ENCODE measurements around the gene FER1L5.

The FER1L5 gene

DNA sequence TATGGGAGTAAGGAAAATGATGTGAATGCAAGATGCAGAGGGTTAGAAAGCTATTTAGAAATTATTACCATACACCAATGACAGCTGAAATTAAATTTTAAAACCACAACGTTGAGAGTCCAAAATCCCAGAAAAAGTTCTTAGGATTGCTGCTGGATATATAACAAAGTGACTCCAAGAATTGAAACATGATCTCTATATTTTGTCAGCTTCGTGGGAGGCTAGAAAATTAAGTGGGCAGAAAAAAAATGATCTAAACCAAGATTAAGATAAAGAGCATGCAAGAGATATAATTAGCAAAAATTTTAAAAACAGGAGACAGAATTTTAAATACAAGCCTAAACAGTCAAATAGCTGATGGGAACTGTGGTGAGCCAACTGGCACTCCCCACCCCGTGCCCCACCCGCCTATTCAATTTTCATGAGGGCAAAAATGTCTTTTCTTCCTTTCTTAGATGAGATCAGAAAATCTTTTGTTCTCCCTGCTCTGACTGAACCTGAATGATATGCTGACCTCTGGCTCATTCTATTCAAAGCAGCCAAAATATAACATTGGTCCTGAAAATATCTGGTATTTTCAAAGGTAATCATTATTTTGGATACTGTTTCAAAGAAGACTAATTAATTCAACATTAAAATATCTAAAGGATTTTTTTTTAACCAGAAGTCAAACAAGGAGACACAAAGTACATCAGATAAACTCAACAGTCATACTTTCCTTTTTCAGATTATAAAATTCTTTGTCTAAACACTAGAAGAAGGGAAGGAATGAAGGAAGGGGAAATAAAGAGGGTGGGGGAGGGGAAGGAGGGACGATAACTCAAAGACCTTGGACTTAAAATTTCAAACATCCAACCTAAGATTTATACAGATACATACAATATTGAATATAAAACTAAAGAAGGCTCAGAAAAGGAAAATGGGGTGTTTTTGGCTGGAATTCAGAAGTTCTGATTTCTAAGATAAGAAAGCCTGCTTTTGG is 16.7 kb upstream of the FER1L5 start:
- intact Hi-C loops (cut with DNase I; ENCODE audit: low total_unique reads) = no loop called here
- Histone ChIP-seq H3K36me3 (peaks cover 18 to 61% (median 31%) of the 10 kb centered on the region in 3 donors), H3K4me3 (no peak overlapping the region), H3K4me1 (peaks cover 0 to 21% (median 3%) of the 10 kb centered on the region in 4 donors), H3K27ac (peak overlapping the region in 1 of 2 donors; percentile 37), H3K27me3 (no peaks in the 10 kb centered on the region), H3K9me3 (no peaks in the 10 kb centered on the region)
- TF ChIP-seq CTCF (IDR thresholded peaks at IDR 0.05) = no peak
- no peak for DNase-seq

DNA sequence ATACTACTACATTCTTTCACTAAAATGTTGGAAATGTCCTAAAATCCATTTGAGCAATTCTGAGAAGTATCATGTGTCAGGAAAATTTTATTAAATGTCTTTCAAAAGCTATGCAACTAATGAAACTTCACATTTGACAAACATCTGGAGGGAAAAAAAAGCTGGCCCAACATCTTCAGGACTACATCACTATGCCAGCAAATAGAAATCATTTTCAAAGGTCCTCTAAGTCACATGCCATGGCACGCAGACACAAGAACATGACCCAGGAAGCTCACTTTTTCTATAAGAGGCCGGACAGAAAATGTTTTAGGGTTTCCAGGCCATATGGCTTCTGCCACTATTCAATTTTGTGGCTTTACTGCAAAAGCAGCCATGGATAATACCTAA is 16.0 kb upstream of the FER1L5 start:
- no peak for TF ChIP-seq CTCF (IDR thresholded peaks at IDR 0.05)
- no peak for DNase-seq

GRCh38 chr2:96631804-96632435 is 10.6 kb upstream of the FER1L5 start:
- Histone ChIP-seq H3K27me3 (no peaks in the 10 kb centered on the region), H3K4me1 (peaks cover 0 to 59% (median 33%) of the 10 kb centered on the region in 4 donors)

More for the DNA sequence above, 16.0 kb upstream of the FER1L5 start:
- H3K4me1 ChIP-seq = peaks cover 0 to 23% (median 3%) of the 10 kb centered on the region in 4 donors
- no peaks in the 10 kb centered on the region for H3K27me3 ChIP-seq
- no peak overlapping the region for H3K4me3 ChIP-seq
- intact Hi-C loops (cut with DNase I; ENCODE audit: low total_unique reads) = no loop called here
- H3K36me3 ChIP-seq = peaks cover 22 to 61% (median 36%) of the 10 kb centered on the region in 3 donors
- peak overlapping the region in 1 of 2 donors; percentile 37 for H3K27ac ChIP-seq
- H3K9me3 ChIP-seq = no peaks in the 10 kb centered on the region

DNA sequence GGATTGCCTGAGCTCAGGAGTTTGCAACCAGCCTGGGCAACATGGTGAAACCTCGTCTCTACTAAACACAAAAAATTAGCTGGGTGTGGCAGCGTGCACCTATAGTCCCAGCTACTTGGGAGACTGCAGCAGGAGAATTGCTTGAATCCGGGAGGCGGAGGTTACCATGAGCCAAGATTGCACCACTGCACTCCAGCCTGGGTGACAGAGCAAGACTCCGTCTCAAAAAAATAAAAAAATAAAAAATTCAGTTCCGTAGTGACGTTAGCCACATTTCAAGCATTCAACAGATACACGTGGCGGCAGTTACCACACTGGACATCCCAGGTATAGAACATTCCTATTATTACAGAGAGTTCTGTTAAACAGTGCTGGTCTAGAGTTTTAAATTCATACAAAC is 8.9 kb upstream of the FER1L5 start:
- Histone ChIP-seq H3K9me3 (no peaks in the 10 kb centered on the region), H3K27me3 (peaks cover 0 to 3% of the 10 kb centered on the region in 2 donors), H3K36me3 (peaks cover 11 to 48% (median 38%) of the 10 kb centered on the region in 3 donors), H3K4me1 (peaks cover 0 to 61% (median 38%) of the 10 kb centered on the region in 4 donors), H3K27ac (no peak overlapping the region), H3K4me3 (no peak overlapping the region)
- intact Hi-C loops (cut with DNase I; ENCODE audit: low total_unique reads) = loop anchor here (10.0 kb wide), 2 partner anchors 99 to 331 kb away; partner anchors contain the start of gene ARID5A
- TF ChIP-seq CTCF (IDR thresholded peaks at IDR 0.05) = no peak
- DNase-seq = no peak

More at GRCh38 chr2:96631804-96632435, 10.6 kb upstream of the FER1L5 start:
- intact Hi-C loops (cut with DNase I; ENCODE audit: low total_unique reads) = loop anchor here (10.0 kb wide), 2 partner anchors 97 to 333 kb away; partner anchors contain the start of gene ARID5A
- Histone ChIP-seq H3K4me3 (no peak overlapping the region), H3K27ac (peak overlapping the region; percentile 32 to 63), H3K9me3 (no peaks in the 10 kb centered on the region), H3K36me3 (peaks cover 22 to 58% (median 51%) of the 10 kb centered on the region in 3 donors)
- DNase-seq = no peak
- no peak for TF ChIP-seq CTCF (IDR thresholded peaks at IDR 0.05)

DNA sequence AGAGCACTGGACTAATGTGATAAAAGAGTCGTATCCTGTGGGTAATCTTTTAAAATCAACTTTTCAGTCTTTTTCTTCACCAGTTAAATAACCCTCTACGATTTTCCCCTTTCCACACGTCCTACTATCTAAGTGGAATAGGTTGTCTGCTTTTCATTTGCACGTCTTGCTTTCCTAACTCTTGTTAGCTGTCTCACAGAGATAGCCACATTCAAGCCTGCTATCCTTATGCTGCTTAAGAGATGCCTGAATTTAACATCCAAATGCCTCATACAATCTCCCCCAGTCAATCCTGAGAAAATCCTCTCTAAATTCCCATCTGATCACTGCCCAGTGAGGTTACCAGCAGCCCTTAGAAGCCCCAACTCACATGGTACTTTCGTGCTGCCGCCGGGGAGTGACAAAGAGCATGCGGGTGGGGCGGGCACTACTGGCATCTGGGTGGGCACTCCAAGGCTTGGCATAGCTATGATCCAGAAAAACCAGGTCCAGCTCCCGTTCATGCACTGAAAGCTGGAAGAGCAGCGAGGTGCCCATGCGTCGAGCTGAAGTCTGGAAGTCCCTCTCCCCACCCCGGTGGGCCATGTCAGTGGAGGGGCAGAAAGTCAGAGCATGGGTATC is 5.9 kb upstream of the FER1L5 start:
- DNase-seq = no peak
- peak overlapping the region; percentile 80 to 98 for H3K27ac ChIP-seq
- peaks cover 0 to 21% (median 15%) of the 10 kb centered on the region in 3 donors for H3K36me3 ChIP-seq
- peaks cover 0 to 59% (median 39%) of the 10 kb centered on the region in 4 donors for H3K4me1 ChIP-seq
- no peak for TF ChIP-seq CTCF (IDR thresholded peaks at IDR 0.05)
- no peaks in the 10 kb centered on the region for H3K9me3 ChIP-seq
- peaks cover 0 to 3% of the 10 kb centered on the region in 2 donors for H3K27me3 ChIP-seq
- intact Hi-C loops (cut with DNase I; ENCODE audit: low total_unique reads) = loop anchor here (5.0 to 10.0 kb wide), 3 partner anchors 102 to 328 kb away; partner anchors contain the start of genes ARID5A and CNNM4
- H3K4me3 ChIP-seq = peak overlapping the region; percentile 65 to 82

Data from tibial artery (tissue), 4 donors.